HG02852 (cell line): Measurements from ENCODE around the gene C7orf57.

Experiments
- ATAC-seq: cut with Tn5 transposase; IDR thresholded peaks from one replicate; pipeline ENCODE4 v1.9.1; 2021; ENCODE audit warnings: mild to moderate bottlenecking, moderate library complexity; ENCODE audit not compliant: unreplicated experiment

Gene C7orf57

DNA sequence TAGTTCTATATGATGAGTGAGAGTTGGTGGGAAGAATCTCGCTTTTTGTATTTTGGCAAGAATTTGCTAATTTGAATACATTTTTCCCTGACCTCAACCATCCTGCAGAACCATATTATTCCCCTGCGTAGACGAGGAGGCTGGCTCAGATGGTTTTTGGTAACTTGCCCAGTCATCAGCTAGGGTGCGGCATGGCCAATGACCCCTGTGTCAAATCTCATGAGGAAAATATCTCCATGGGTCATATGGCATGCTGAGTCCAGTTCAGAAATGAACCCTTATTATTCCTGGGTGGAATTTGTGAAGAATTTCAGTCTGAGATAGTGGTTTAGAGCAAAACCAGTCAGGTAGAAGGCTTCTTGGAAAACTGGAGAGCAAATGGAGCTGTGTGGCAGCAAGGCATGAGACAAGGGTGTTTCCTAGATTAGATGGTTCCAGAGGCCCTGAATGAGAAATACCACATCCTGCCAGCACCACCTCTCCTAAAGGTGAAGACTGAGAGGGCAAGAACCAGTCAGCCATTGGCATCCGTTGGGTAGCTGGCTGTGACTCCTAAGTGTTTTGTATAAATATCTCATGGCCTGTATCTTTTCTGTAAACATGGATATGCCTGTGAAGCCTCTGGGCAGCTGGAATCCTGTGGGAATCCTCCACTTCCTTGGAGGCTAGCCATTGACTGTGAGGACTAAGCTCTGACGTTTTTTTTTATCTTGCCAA lies 47.9 kb downstream of the C7orf57 start:
- no peak for ATAC-seq

DNA sequence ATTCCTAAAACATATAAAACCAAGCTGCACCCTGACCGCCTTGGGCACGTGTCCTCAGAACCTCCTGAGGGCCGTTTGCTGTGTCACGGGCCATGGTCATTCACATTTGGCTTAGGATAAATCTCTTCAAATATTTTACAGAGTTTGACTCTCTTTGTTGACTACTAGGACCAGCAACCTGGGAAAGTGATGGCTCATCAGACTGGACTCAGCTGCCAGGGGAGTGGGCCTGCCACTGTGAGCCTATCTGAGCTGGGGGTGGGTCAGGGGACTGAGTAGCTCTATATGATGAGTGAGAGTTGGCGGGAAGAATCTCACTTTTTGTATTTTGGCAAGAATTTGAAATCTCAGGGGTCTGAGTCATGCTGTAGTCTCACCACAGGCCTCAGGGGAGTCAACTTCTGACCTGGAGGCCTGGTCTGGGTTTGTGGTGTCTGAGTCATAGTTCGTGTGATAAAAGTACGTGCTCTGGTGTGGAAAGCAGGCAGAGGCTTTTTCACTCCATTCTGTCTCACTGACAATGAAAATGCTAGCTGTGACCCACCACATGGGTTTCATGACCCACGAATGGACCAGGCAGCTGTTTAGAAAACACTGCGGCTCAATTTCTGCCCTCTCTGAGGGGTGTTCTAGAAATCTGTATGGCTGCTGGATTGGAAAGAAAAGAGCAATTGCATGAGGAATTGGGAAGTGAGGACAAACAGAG lies 49.5 kb downstream of the C7orf57 start:
- peak; percentile 60 for ATAC-seq

DNA sequence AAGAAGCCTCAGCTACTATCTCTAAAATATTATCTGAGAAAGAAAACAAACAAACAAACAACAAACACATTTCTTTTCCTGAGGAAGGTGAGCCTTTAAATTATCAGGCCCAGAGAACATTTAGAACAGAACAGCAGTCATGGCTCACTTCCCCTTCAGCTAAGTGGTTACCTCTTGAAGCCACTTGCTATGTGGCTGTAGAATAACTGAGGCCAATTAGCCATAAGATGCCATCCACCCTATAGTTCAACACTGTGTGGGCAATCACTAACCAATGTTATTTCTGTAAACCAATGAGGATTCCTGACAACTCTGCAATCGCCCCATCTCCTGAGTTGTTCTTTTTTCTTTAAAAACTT lies 50.1 kb downstream of the C7orf57 start:
- ATAC-seq = no peak

GRCh38 chr7:48085942-48086341 lies 50.6 kb downstream of the C7orf57 start:
- no peak for ATAC-seq

GRCh38 chr7:48087349-48087748 lies 52.0 kb downstream of the C7orf57 start:
- peak; percentile 19 for ATAC-seq

- peak; percentile 50 for ATAC-seq
Measured at GRCh38 chr7:48088559-48089045, 53.3 kb downstream of the C7orf57 start.

- peak; percentile 54 for ATAC-seq
Measured at GRCh38 chr7:48089046-48090003, 54.0 kb downstream of the C7orf57 start, which contains the start of gene UPP1. Gene UPP1, plus strand, starts transcription at chr7:48089265. Its CDS starts 5,519 bp downstream, at chr7:48094784.

- no peak for ATAC-seq
Measured at GRCh38 chr7:48090095-48090805, 54.9 kb downstream of the C7orf57 start.

GRCh38 chr7:48091506-48092433 lies 56.4 kb downstream of the C7orf57 start:
- ATAC-seq = no peak

DNA sequence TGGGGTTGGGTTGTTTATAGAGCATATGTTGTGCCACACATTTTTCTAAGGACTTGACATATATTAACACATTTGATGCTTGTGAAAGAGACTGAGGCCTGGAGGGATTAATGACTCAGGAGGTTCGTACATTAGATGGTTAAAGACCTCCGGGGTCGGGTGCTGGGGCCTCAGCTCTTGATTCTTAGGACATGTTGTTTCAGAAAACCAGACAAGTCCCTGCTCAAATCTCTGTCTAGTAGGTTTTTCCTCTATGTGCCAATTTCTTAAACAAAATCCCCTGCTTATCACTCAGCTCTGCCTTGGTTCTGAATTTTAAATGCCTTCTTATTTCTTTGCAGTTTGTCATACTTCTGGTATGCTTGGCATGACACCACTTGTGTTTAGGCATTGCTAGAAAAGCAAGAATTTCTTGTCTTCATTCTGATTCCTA lies 59.5 kb downstream of the C7orf57 start:
- ATAC-seq = no peak

DNA sequence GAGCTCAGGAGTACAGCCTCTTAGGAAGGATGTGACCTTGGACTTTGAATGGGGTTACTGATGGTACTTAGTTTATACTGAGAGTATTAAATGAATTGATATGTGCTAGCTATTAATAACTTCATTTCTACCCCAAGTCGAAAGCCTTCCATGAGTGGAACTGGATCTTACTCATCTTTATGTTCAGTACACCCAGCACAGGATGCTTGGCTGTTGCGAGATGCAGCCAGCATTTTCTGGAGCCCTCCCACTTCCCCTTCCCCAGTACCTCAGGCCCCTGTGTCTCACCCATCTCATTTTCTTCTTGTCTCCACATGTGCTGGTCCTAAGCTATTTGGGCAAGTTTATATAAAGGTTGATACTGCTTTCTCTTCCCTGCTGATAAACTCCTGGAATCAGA lies 60.9 kb downstream of the C7orf57 start:
- ATAC-seq = no peak

GRCh38 chr7:48097521-48098231 lies 62.3 kb downstream of the C7orf57 start:
- ATAC-seq = no peak

DNA sequence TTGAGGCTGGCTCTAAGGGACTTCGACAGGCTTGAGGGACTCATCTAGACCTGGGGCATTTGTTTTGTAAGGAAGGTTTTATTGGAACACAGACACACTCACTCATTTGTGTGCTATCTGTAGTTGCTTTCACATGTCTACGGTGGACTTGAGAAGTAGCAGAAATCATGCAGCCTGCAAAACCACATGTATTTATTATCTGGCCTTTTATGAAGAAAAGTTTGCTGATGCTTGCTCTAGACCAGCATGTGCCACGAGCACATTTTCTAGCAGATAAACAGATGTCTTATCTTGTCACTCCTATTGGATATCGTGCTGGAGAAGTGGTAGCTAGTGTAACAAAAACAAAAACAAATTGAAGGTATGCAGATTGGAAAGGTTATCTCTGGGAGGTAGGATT lies 63.5 kb downstream of the C7orf57 start:
- no peak for ATAC-seq

GRCh38 chr7:48099781-48100180 lies 64.4 kb downstream of the C7orf57 start:
- no peak for ATAC-seq

DNA sequence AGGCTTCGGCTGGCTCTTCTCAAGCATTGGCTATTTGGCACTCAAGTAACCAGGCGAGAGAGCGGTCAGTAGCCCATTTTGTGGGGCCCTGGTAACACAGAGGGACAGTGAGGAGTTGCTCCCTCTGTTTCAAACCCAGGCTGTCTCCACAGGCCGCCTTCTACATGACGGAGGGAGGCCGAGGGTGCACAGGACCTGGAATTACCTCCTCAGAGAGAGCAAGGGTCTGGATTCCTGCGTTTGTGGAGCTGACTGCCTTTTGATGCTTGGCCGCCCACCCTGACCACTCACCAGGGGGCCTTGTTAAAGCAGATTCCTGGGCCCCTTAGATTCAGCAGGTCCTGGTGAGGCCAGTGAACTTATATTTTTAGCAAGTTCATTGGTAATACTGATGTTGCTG lies 66.0 kb downstream of the C7orf57 start:
- no peak for ATAC-seq

DNA sequence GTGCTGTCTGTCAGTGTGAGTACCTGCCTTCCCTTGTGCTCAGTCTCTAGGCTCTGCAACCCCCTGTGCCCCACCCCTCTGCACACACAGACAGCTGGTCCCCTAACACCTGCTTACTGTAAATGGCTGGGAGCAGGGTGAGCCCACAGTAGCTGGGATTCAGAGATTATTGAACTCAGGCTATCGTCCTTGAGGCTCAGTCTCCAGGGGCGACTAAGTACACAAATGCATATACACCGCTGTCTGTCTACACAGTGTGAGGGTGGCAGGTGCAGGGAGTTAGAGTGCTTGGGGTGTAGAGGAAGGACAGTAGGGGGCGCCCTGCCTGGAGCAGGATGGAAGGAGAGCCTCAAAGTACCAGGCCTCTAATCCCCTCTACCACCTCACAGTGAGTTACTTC lies 66.6 kb downstream of the C7orf57 start:
- no peak for ATAC-seq

- ATAC-seq = no peak
Measured at GRCh38 chr7:48102530-48102929, 67.2 kb downstream of the C7orf57 start.

GRCh38 chr7:48105045-48105444 lies 69.7 kb downstream of the C7orf57 start:
- no peak for ATAC-seq
